GM23248 (cell line): Measurements from ENCODE around the gene GRIP2. TPM values are rescaled to one million over a fixed set of nuclear protein-coding genes. Genes with fewer than 3 reads are reported as not detected.

Source experiments
- DNase-seq: peaks from one replicate; pipeline ENCODE4 v3.0.0-alpha.2; 2015
- H2AFZ ChIP-seq: fragments of 200-600 bp; sonication (generic); 2 replicates; pipeline ENCODE4 v1.6.1; 2016; ENCODE audit warnings: antibody characterized with exemption
- H3F3A ChIP-seq: fragments of 200-600 bp; sonication (generic); 2 replicates; pipeline ENCODE4 v1.6.1; 2016; ENCODE audit warnings: mild to moderate bottlenecking, antibody characterized with exemption, mixed run types; ENCODE audit not compliant: insufficient read depth
- H3K27ac ChIP-seq: fragments of 200-600 bp; sonication (generic); 2 replicates; pipeline ENCODE4 v1.5.1; 2016; ENCODE audit warnings: mild to moderate bottlenecking
- H3K27me3 ChIP-seq: fragments of 200-600 bp; sonication (generic); replicated peaks from 2 replicates; pipeline ENCODE4 v1.6.1; 2016; ENCODE audit warnings: mild to moderate bottlenecking; ENCODE audit not compliant: insufficient read depth
- H3K36me3 ChIP-seq: fragments of 200-600 bp; sonication (generic); 2 replicates; pipeline ENCODE4 v1.6.1; 2016; ENCODE audit warnings: low read depth, mild to moderate bottlenecking
- H3K4me1 ChIP-seq: fragments of 200-600 bp; sonication (generic); 2 replicates; pipeline ENCODE4 v1.6.1; 2016; ENCODE audit warnings: mild to moderate bottlenecking; ENCODE audit not compliant: insufficient read depth
- H3K4me2 ChIP-seq: fragments of 200-600 bp; sonication (generic); one replicate; pipeline ENCODE4 v1.6.1; 2016; ENCODE audit warnings: mild to moderate bottlenecking; ENCODE audit not compliant: unreplicated experiment
- H3K4me3 ChIP-seq: fragments of 200-600 bp; sonication (generic); 2 replicates; pipeline ENCODE4 v1.5.1; 2016; ENCODE audit warnings: mild to moderate bottlenecking
- H3K79me2 ChIP-seq: fragments of 200-600 bp; sonication (generic); 2 replicates; pipeline ENCODE4 v1.6.1; 2016; ENCODE audit warnings: mild to moderate bottlenecking; ENCODE audit not compliant: insufficient read depth
- H3K9ac ChIP-seq: fragments of 200-600 bp; sonication (generic); 2 replicates; pipeline ENCODE4 v1.6.1; 2016; ENCODE audit warnings: mild to moderate bottlenecking
- H3K9me2 ChIP-seq: fragments of 200-600 bp; sonication (generic); 2 replicates; pipeline ENCODE4 v1.6.1; 2016; ENCODE audit warnings: mixed run types, mild to moderate bottlenecking, moderate library complexity; ENCODE audit not compliant: insufficient read depth
- H3K9me3 ChIP-seq: fragments of 200-600 bp; sonication (generic); one replicate; pipeline ENCODE4 v1.6.1; 2017; ENCODE audit warnings: low read depth
- H4K20me1 ChIP-seq: fragments of 200-600 bp; sonication (generic); 2 replicates; pipeline ENCODE4 v1.6.0; 2016; ENCODE audit not compliant: insufficient read depth
- EZH2 ChIP-seq: fragments of 200-600 bp; sonication (generic); IDR thresholded peaks from 2 replicates; pipeline ENCODE4 v1.6.1; 2018; ENCODE audit warnings: antibody characterized with exemption, mild to moderate bottlenecking; ENCODE audit not compliant: insufficient read depth, poor library complexity, severe bottlenecking
- EZH2phosphoT487 ChIP-seq: fragments of 200-600 bp; sonication (generic); IDR thresholded peaks from 2 replicates; pipeline ENCODE4 v1.6.1; 2018; ENCODE audit warnings: antibody characterized with exemption, moderate library complexity, mild to moderate bottlenecking, low read depth; ENCODE audit not compliant: insufficient read depth
- WGBS, 2 experiments: methylation state at CpG; one replicate each; pipeline ENCODE4 v1.1.6; 2015 to 2017; ENCODE audit warnings: low lambda C conversion rate in 2 of 2, low coverage in 1 of 2; ENCODE audit errors: missing lambda C conversion rate in 2 of 2; 5-methylcytosine and 5-hydroxymethylcytosine counted together
- in situ Hi-C: fragments of 300-500 bp; cut with MboI; formaldehyde crosslinking; loops from 2 replicates; pipeline ENCODE4 v1.15.0; 2020
- polyA plus RNA-seq: library from polyadenylated mRNA; unstranded; fragments of >200 nt; fragmentation: Nextera tagmentation; extraction: Ambion mirVana; gene quantifications from 2 replicates; pipeline ENCODE4 v1.2.1, GENCODE V29; 2016
- total RNA-seq: library from RNA; depleted of rRNA; stranded (reverse); fragments of >200 nt; shearing (Covaris generic); gene quantifications from 2 replicates; pipeline ENCODE4 v1.2.3, GENCODE V29; 2014

The GRIP2 gene
- total and polyA plus RNA-seq, 2 experiments from 2014 or later = 0.11 to 0.14 TPM

- Histone ChIP-seq H3K9ac (no peak overlapping the region), H3K9me2 (no peaks in the 10 kb centered on the region), H3K9me3 (no peaks in the 10 kb centered on the region), H2AFZ (no peak overlapping the region), H3K4me2 (no peak overlapping the region), H3F3A (no peaks in the 10 kb centered on the region), H3K27me3 (no peaks in the 10 kb centered on the region; the same call in 1 of the 2 replicates), H3K79me2 (no peaks in the 10 kb centered on the region), H3K36me3 (no peaks in the 10 kb centered on the region), H3K4me1 (peaks cover 7% of the 10 kb centered on the region; the same call in 1 of the 2 replicates), H4K20me1 (no peaks in the 10 kb centered on the region), H3K4me3 (no peak overlapping the region), H3K27ac (no peak overlapping the region)
- DNase-seq = peak; percentile 59
- 35 to 38% methylated on average over 8 of the region's 8 CpGs for WGBS, 2 experiments
- in situ Hi-C loops = no loop called here
- TF ChIP-seq EZH2 (no peak), EZH2phosphoT487 (no peak)
Measured at GRCh38 chr3:14549256-14549919, 9.2 kb upstream of the GRIP2 start.

GRCh38 chr3:14548321-14548729 lies 8.2 kb upstream of the GRIP2 start:
- peaks cover 7% of the 10 kb centered on the region; the same call in 1 of the 2 replicates for H3K4me1 ChIP-seq
- no peak overlapping the region for H3K4me2 ChIP-seq
- H3K79me2 ChIP-seq = no peaks in the 10 kb centered on the region
- H3K9me2 ChIP-seq = no peaks in the 10 kb centered on the region
- peak; percentile 70 for DNase-seq
- no peak overlapping the region for H3K4me3 ChIP-seq
- peaks cover under 1% of the 10 kb centered on the region; the same call in 1 of the 2 replicates for H3K27me3 ChIP-seq
- H3K27ac ChIP-seq = no peak overlapping the region
- 3 to 4% methylated on average over 12 of the region's 12 CpGs for WGBS, 2 experiments
- H3K9me3 ChIP-seq = no peaks in the 10 kb centered on the region
- in situ Hi-C loops = no loop called here
- no peaks in the 10 kb centered on the region for H3F3A ChIP-seq
- TF ChIP-seq EZH2 (no peak), EZH2phosphoT487 (no peak)
- no peaks in the 10 kb centered on the region for H4K20me1 ChIP-seq
- H3K9ac ChIP-seq = no peak overlapping the region
- H3K36me3 ChIP-seq = no peaks in the 10 kb centered on the region
- no peak overlapping the region for H2AFZ ChIP-seq

GRCh38 chr3:14547693-14548092 lies 7.6 kb upstream of the GRIP2 start:
- Histone ChIP-seq H3K4me1 (peaks cover 7% of the 10 kb centered on the region; the same call in 1 of the 2 replicates), H2AFZ (no peak overlapping the region), H3F3A (no peaks in the 10 kb centered on the region), H3K4me2 (no peak overlapping the region), H3K79me2 (no peaks in the 10 kb centered on the region), H3K27me3 (peaks cover 7% of the 10 kb centered on the region; the same call in 1 of the 2 replicates), H3K4me3 (no peak overlapping the region), H3K9ac (no peak overlapping the region), H3K9me3 (no peaks in the 10 kb centered on the region), H3K9me2 (no peaks in the 10 kb centered on the region), H3K36me3 (no peaks in the 10 kb centered on the region), H4K20me1 (no peaks in the 10 kb centered on the region), H3K27ac (no peak overlapping the region)
- TF ChIP-seq EZH2 = no peak
- no peak for TF ChIP-seq EZH2phosphoT487
- 73 to 75% methylated on average over 2 of the region's 2 CpGs for WGBS, 2 experiments
- no peak for DNase-seq
- in situ Hi-C loops = no loop called here

- Histone ChIP-seq H3K9me3 (no peaks in the 10 kb centered on the region), H4K20me1 (no peaks in the 10 kb centered on the region), H3K27me3 (peaks cover 12% of the 10 kb centered on the region; the same call in 1 of the 2 replicates), H3K4me1 (0 out of 2 replicates have a peak, but pooled peaks cover 2% of the 10 kb centered on the region), H3K9ac (no peak overlapping the region), H3K79me2 (no peaks in the 10 kb centered on the region), H3F3A (no peaks in the 10 kb centered on the region), H3K9me2 (no peaks in the 10 kb centered on the region), H3K4me3 (no peak overlapping the region), H2AFZ (no peak overlapping the region), H3K27ac (no peak overlapping the region), H3K4me2 (no peak overlapping the region), H3K36me3 (no peaks in the 10 kb centered on the region)
- no peak for DNase-seq
- 60 to 66% methylated on average over 7 to 9 of the region's 9 CpGs for WGBS, 2 experiments
- TF ChIP-seq EZH2 = no peak
- TF ChIP-seq EZH2phosphoT487 = no peak
- in situ Hi-C loops = no loop called here
Measured at GRCh38 chr3:14546041-14546440, 5.9 kb upstream of the GRIP2 start.
